Measurements from ENCODE around the gene SLC25A33. TPM values are rescaled to one million over a fixed set of nuclear protein-coding genes. Genes with fewer than 3 reads are reported as not detected.

The SLC25A33 gene
- total RNA-seq, 1 experiment from 2014 or later, result 9.4 TPM

GRCh38 chr1:9575486-9575885 is 36.2 kb downstream of the SLC25A33 start:
- Histone ChIP-seq H4K5ac (ENCODE audit: insufficient read length, low read depth, low read length) (no peak overlapping the region), H3K9me3 (ENCODE audit: control insufficient read depth, low read depth, low read length) (no peaks in the 10 kb centered on the region), H3K79me1 (ENCODE audit: insufficient read depth, low read depth, low read length, poor library complexity, severe bottlenecking) (no peaks in the 10 kb centered on the region), H3K4me2 (ENCODE audit: insufficient read depth, insufficient read length, low read length) (no peak overlapping the region), H3K4me1 (ENCODE audit: insufficient read depth, low read length) (no peaks in the 10 kb centered on the region), H3K9ac (ENCODE audit: extremely low read depth, insufficient read length, low read length) (no peak overlapping the region), H3K18ac (ENCODE audit: insufficient read length, low read depth, low read length) (no peak overlapping the region), H2BK15ac (ENCODE audit: low read depth, low read length) (no peak overlapping the region), H3T11ph (ENCODE audit: low read length) (no peak overlapping the region), H3K56ac (ENCODE audit: insufficient read length, low read depth, low read length) (no peak overlapping the region), H3K27ac (ENCODE audit: insufficient read length, low read depth, low read length) (no peak overlapping the region), H2BK20ac (ENCODE audit: low read depth, low read length, poor library complexity, severe bottlenecking) (no peak overlapping the region), H4K20me1 (ENCODE audit: control insufficient read depth, insufficient read depth, insufficient read length) (no peaks in the 10 kb centered on the region), H2BK12ac (ENCODE audit: insufficient read length, low read depth, low read length) (no peak overlapping the region), H3K4ac (ENCODE audit: low read depth, low read length) (no peak overlapping the region), H2BK5ac (ENCODE audit: insufficient read length, low read length) (no peak overlapping the region), H3K23me2 (ENCODE audit: insufficient read length, low read depth, low read length, poor library complexity, severe bottlenecking) (no peaks in the 10 kb centered on the region), H3K27me3 (ENCODE audit: insufficient read depth, low read length) (no peaks in the 10 kb centered on the region), H3K79me2 (ENCODE audit: insufficient read depth, low read length) (no peaks in the 10 kb centered on the region), H2AFZ (ENCODE audit: low read length) (no peak overlapping the region), H3K23ac (ENCODE audit: insufficient read length, low read depth, low read length) (no peak overlapping the region), H4K91ac (ENCODE audit: insufficient read length, low read depth, low read length) (no peak overlapping the region), H2AK5ac (ENCODE audit: insufficient read length, low read length) (no peak overlapping the region), H2BK120ac (ENCODE audit: low read depth, low read length, poor library complexity, severe bottlenecking) (no peak overlapping the region), H4K8ac (replicated peaks; ENCODE audit: insufficient read length, low read depth, low read length) (no peak overlapping the region), H3K14ac (ENCODE audit: insufficient read depth, low read length) (no peak overlapping the region)
- Mint-ChIP-seq H3K4me1 (no peaks in the 10 kb centered on the region), H3K9me3 (no peaks in the 10 kb centered on the region), H3K4me3 (no peak overlapping the region), H3K36me3 (ENCODE audit: insufficient read depth in 1 of 3, low read depth in 3 of 3) (peaks cover 19 to 48% (median 47%) of the 10 kb centered on the region in 3 experiments), H3K27me3 (ENCODE audit: low read depth) (no peaks in the 10 kb centered on the region), H3K27ac (no peak overlapping the region; a peak in 1 of 7 replicates)
- WGBS (ENCODE audit: extremely low coverage, insufficient read length, low lambda C conversion rate), result no CpG with 5 or more reads among the region's 6 CpGs
- DNase-seq, result no peak
- TF ChIP-seq CTCF (conservative IDR thresholded peaks at IDR 0.05), result no peak

Measured in H9 (cell line).